ENCODE data around the gene CTBP2. TPM values are rescaled to one million over a fixed set of nuclear protein-coding genes. Genes with fewer than 3 reads are reported as not detected.
A peak's percentile ranks its signal among the peaks of the same experiment; 100 is the strongest.

The CTBP2 gene
- total and polyA plus RNA-seq, 4 donors: 19.2 to 80.6 (median 63.2) TPM

GRCh38 chr10:125125951-125126735 is 34.2 kb downstream of the CTBP2 start:
- Histone ChIP-seq H3K4me3 (no peak overlapping the region), H3K9ac (ENCODE audit: insufficient read depth in 1 of 2, low read length in 2 of 2) (no peak overlapping the region), H3K4me1 (ENCODE audit: control insufficient read depth in 5 of 5, insufficient read depth in 5 of 5, low read length in 5 of 5) (peaks cover 23 to 35% (median 25%) of the 10 kb centered on the region in 5 donors), H3K27ac (ENCODE audit: low read depth in 1 of 2, low read length in 1 of 2) (peak overlapping the region in 1 of 2 donors; percentile 46), H3K9me3 (ENCODE audit: control insufficient read depth in 4 of 4, insufficient read depth in 3 of 4, low read length in 3 of 4) (no peaks in the 10 kb centered on the region), H3K27me3 (ENCODE audit: control insufficient read depth in 3 of 3, insufficient read depth in 3 of 3, low read length in 2 of 3) (no peaks in the 10 kb centered on the region), H3K36me3 (ENCODE audit: control insufficient read depth in 4 of 4, insufficient read depth in 4 of 4, low read length in 4 of 4) (peaks cover 0 to 9% (median 9%) of the 10 kb centered on the region in 4 donors)
- no peak for DNase-seq
- ATAC-seq (ENCODE audit: insufficient read depth, low FRiP score): no peak
- no peak for TF ChIP-seq CTCF (IDR thresholded peaks at IDR 0.05; ENCODE audit: control extremely low read depth, extremely low read depth)
- 89% methylated on average over 22 of the region's 22 CpGs for WGBS, 2 donors

- 69 to 82% methylated on average over 10 of the region's 10 CpGs for WGBS, 2 donors
- Histone ChIP-seq H3K9ac (ENCODE audit: insufficient read depth in 1 of 2, low read length in 2 of 2) (peak overlapping the region in 1 of 2 donors; percentile 35), H3K9me3 (ENCODE audit: control insufficient read depth in 4 of 4, insufficient read depth in 3 of 4, low read length in 3 of 4) (no peaks in the 10 kb centered on the region), H3K4me1 (ENCODE audit: control insufficient read depth in 5 of 5, insufficient read depth in 5 of 5, low read length in 5 of 5) (peaks cover 27 to 43% (median 34%) of the 10 kb centered on the region in 5 donors), H3K27ac (ENCODE audit: low read depth in 1 of 2, low read length in 1 of 2) (peak overlapping the region; percentile 52 to 53), H3K36me3 (ENCODE audit: control insufficient read depth in 4 of 4, insufficient read depth in 4 of 4, low read length in 4 of 4) (peaks cover 0 to 9% (median 2%) of the 10 kb centered on the region in 4 donors), H3K4me3 (no peak overlapping the region), H3K27me3 (ENCODE audit: control insufficient read depth in 3 of 3, insufficient read depth in 3 of 3, low read length in 2 of 3) (no peaks in the 10 kb centered on the region)
- DNase-seq: peak in 2 of 3 donors; percentile 53 to 61
- TF ChIP-seq CTCF (IDR thresholded peaks at IDR 0.05; ENCODE audit: control extremely low read depth, extremely low read depth): no peak
- no peak for ATAC-seq (ENCODE audit: insufficient read depth, low FRiP score)
Observed at GRCh38 chr10:125124907-125125306, 35.5 kb downstream of the CTBP2 start.

GRCh38 chr10:125124115-125124487 is 36.3 kb downstream of the CTBP2 start:
- no peak for DNase-seq
- Histone ChIP-seq H3K4me1 (ENCODE audit: control insufficient read depth in 5 of 5, insufficient read depth in 5 of 5, low read length in 5 of 5) (peaks cover 26 to 41% (median 39%) of the 10 kb centered on the region in 5 donors), H3K27ac (ENCODE audit: low read depth in 1 of 2, low read length in 1 of 2) (peak overlapping the region; percentile 87 to 95), H3K36me3 (ENCODE audit: control insufficient read depth in 4 of 4, insufficient read depth in 4 of 4, low read length in 4 of 4) (peaks cover 0 to 9% (median 2%) of the 10 kb centered on the region in 4 donors), H3K27me3 (ENCODE audit: control insufficient read depth in 3 of 3, insufficient read depth in 3 of 3, low read length in 2 of 3) (no peaks in the 10 kb centered on the region), H3K9me3 (ENCODE audit: control insufficient read depth in 4 of 4, insufficient read depth in 3 of 4, low read length in 3 of 4) (no peaks in the 10 kb centered on the region), H3K9ac (ENCODE audit: insufficient read depth in 1 of 2, low read length in 2 of 2) (peak overlapping the region in 1 of 2 donors; percentile 66), H3K4me3 (no peak overlapping the region)
- 55 to 70% methylated on average over 11 of the region's 11 CpGs for WGBS, 2 donors
- TF ChIP-seq CTCF (IDR thresholded peaks at IDR 0.05; ENCODE audit: control extremely low read depth, extremely low read depth): no peak
- ATAC-seq (ENCODE audit: insufficient read depth, low FRiP score): no peak
